Measurements from ENCODE around the gene IP6K1.
"Not testable (repeated sequence)": the region's sequence is repeated elsewhere in the genome, so short reads cannot be mapped to it uniquely, and the experiment has no call there.

The IP6K1 gene

GRCh38 chr3:49793486-49794085, 7.2 kb upstream of the IP6K1 start:
- DNase-seq = no peak

- DNase-seq = no peak
Measured at GRCh38 chr3:49792371-49793150, 6.2 kb upstream of the IP6K1 start.

- DNase-seq = no peak
Measured at GRCh38 chr3:49791571-49791970, 5.2 kb upstream of the IP6K1 start.

- no peak for DNase-seq
Measured at GRCh38 chr3:49790626-49791411, 4.5 kb upstream of the IP6K1 start.

GRCh38 chr3:49788056-49788455, 1.7 kb upstream of the IP6K1 start:
- no peak for DNase-seq

- no peak for DNase-seq
Measured at GRCh38 chr3:49787536-49787935, 1.2 kb upstream of the IP6K1 start.

- DNase-seq = no peak
Measured at GRCh38 chr3:49787182-49787464, 781 bp upstream of the IP6K1 start.

GRCh38 chr3:49785565-49786356, 581 bp downstream of the IP6K1 start:
- no peak for DNase-seq

- not testable (repeated sequence) for DNase-seq
Measured at GRCh38 chr3:49782277-49782676, 4.1 kb downstream of the IP6K1 start.

- no peak for DNase-seq
Measured at GRCh38 chr3:49781415-49782199, 4.7 kb downstream of the IP6K1 start.

- DNase-seq = not testable (repeated sequence)
Measured at GRCh38 chr3:49780975-49781365, 5.4 kb downstream of the IP6K1 start.

GRCh38 chr3:49780080-49780974, 6.0 kb downstream of the IP6K1 start:
- no peak for DNase-seq

GRCh38 chr3:49779358-49780079, 6.8 kb downstream of the IP6K1 start:
- no peak for DNase-seq

- DNase-seq = not testable (repeated sequence)
Measured at GRCh38 chr3:49776101-49776500, 10.2 kb downstream of the IP6K1 start.

GRCh38 chr3:49775538-49775937, 10.8 kb downstream of the IP6K1 start:
- DNase-seq = no peak

- no peak for DNase-seq
Measured at GRCh38 chr3:49772703-49773102, 13.6 kb downstream of the IP6K1 start.

GRCh38 chr3:49771340-49771938, 14.9 kb downstream of the IP6K1 start:
- no peak for DNase-seq

GRCh38 chr3:49769926-49770325, 16.4 kb downstream of the IP6K1 start:
- DNase-seq = no peak

- no peak for DNase-seq
Measured at GRCh38 chr3:49769286-49769915, 16.9 kb downstream of the IP6K1 start.

- DNase-seq = no peak
Measured at GRCh38 chr3:49763981-49764380, 22.4 kb downstream of the IP6K1 start.

Data from NCI-H1105 (cell line).